ENCODE results near the gene NDUFB4.

NDUFB4 gene

DNA sequence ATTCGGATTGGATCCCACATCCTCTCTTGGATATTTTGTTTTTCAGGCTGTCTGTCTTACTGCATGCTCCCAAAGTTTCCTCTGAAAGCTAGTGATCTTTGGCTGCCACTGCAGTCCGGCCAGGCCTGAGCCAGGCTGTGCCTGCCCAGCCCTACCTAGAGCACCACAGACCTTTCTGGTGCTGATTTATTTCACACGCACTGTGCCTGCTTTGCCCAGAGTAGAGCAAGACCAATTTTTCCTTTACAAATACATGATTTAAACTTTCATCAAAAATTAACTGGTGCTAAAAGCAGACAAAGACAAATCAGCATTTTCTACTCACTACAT is 28.0 kb upstream of the NDUFB4 start:
- no peak overlapping the region for H3K4me3 ChIP-seq
- TF ChIP-seq FOXP2 (optimal IDR thresholded peaks at IDR 0.05; ENCODE audit: control extremely low read depth, extremely low read length, insufficient read depth) (no peak), POLR2AphosphoS5 (IDR thresholded peaks at IDR 0.05; ENCODE audit: borderline replicate concordance, low read depth, low read length) (no peak), EZH2 (IDR thresholded peaks at IDR 0.05) (no peak)
- no peak overlapping the region for H3K9ac ChIP-seq (ENCODE audit: insufficient read length)
- no peaks in the 10 kb centered on the region for H3K36me3 ChIP-seq (ENCODE audit: insufficient read depth, low read length)
- DNase-seq (ENCODE audit: low read depth, low spot score) = no peak
- H3K9me3 ChIP-seq (ENCODE audit: low read depth, low read length) = no peaks in the 10 kb centered on the region
- H3K27ac ChIP-seq = no peak overlapping the region

DNA sequence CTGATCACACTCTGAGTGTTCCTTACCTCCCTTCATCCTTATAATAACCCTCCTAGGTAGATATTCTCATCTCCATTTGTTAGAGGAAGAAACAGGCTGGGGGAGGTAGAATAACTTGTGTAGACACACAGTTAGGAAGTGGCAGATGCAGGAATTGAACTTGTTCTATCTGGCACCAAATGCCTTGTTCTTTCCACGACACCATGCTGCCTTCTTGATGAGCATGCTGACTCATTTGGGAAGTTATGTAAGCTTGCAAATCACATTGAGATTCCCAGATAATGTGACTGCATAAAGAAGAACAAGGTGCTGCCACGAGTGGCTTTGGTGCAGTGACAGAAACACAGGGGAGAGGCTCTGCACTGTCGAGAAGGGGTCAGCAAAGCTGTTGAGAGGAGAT is 27.5 kb upstream of the NDUFB4 start:
- Histone ChIP-seq H3K9ac (ENCODE audit: insufficient read length) (no peak overlapping the region), H3K9me3 (ENCODE audit: low read depth, low read length) (no peaks in the 10 kb centered on the region), H3K27ac (no peak overlapping the region), H3K36me3 (ENCODE audit: insufficient read depth, low read length) (no peaks in the 10 kb centered on the region), H3K4me3 (no peak overlapping the region)
- no peak for DNase-seq (ENCODE audit: low read depth, low spot score)
- no peak for TF ChIP-seq POLR2AphosphoS5 (IDR thresholded peaks at IDR 0.05; ENCODE audit: borderline replicate concordance, low read depth, low read length)
- no peak for TF ChIP-seq EZH2 (IDR thresholded peaks at IDR 0.05)

DNA sequence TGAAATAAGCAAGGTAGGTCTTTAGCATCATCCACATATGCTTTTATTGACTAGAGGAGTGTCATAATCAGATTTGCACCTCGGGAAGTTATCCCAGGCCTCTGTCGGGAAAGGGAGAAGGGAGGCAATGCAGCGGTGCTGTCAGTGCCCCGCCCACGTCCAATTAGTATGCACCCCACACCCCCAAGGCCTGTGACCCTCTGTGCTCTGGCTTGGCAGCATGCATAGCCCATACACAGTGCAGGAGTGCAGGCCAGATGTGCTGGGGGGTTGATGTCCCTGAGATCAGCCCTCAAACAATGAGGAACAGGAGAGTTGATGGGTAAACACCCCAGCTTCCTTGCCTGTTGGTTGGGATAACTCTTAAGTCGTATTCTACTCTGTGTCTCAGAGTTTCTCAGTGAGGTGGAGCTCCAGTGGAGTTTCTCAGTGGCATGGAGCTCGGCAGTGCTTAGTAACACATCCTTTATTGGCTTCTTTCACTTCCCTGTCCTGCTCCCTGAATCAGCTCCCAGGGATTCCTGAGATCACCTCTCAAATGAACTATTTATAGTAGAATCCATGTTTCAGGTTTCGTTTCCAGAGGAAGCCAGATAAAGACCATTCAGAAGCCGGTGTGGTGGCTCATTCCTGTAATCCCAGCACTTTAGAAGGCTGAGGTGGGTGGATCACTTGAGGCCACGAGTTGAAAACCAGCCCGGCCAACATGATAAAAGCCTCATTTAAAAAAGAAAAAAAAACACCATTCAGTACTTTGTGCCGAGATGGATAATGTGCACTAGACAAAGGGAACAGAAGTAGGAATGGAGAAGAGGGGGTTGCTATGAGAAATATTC is 26.7 kb upstream of the NDUFB4 start:
- no peak for TF ChIP-seq EZH2 (IDR thresholded peaks at IDR 0.05)
- no peak for TF ChIP-seq FOXP2 (optimal IDR thresholded peaks at IDR 0.05; ENCODE audit: control extremely low read depth, extremely low read length, insufficient read depth)
- TF ChIP-seq POLR2AphosphoS5 (IDR thresholded peaks at IDR 0.05; ENCODE audit: borderline replicate concordance, low read depth, low read length) = no peak
- no peaks in the 10 kb centered on the region for H3K9me3 ChIP-seq (ENCODE audit: low read depth, low read length)
- H3K27ac ChIP-seq = no peak overlapping the region
- no peak for DNase-seq (ENCODE audit: low read depth, low spot score)
- H3K9ac ChIP-seq (ENCODE audit: insufficient read length) = no peak overlapping the region
- H3K36me3 ChIP-seq (ENCODE audit: insufficient read depth, low read length) = no peaks in the 10 kb centered on the region
- no peak overlapping the region for H3K4me3 ChIP-seq

DNA sequence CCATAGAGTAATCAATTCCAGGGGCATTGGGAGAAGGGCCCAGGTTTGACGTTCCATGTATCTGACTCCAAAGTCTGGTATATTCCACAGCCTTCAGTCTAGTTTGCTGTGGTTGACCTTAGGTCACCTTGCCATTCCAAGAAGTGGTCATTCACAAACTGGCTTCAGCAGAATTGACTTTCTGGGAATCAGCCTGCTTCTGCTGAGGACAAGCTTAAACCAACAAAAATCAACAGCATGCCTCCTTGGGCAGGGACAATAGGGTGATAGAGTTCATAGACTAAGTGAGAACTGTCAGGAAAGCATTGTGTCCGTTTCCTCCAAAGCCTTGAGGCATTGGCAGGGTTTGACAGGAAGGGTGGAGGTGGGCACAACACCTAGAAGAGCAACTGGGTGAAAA is 24.1 kb upstream of the NDUFB4 start:
- Histone ChIP-seq H3K9ac (ENCODE audit: insufficient read length) (no peak overlapping the region), H3K4me3 (no peak overlapping the region), H3K27ac (no peak overlapping the region)

GRCh38 chr3:120587332-120587975 is 8.7 kb upstream of the NDUFB4 start:
- DNase-seq (ENCODE audit: low read depth, low spot score) = peak; percentile 14
- no peak for TF ChIP-seq POLR2AphosphoS5 (IDR thresholded peaks at IDR 0.05; ENCODE audit: borderline replicate concordance, low read depth, low read length)
- TF ChIP-seq EZH2 (IDR thresholded peaks at IDR 0.05) = no peak
- no peak for TF ChIP-seq FOXP2 (optimal IDR thresholded peaks at IDR 0.05; ENCODE audit: control extremely low read depth, extremely low read length, insufficient read depth)
- H3K4me3 ChIP-seq = no peak overlapping the region
- no peak overlapping the region for H3K27ac ChIP-seq
- no peaks in the 10 kb centered on the region for H3K9me3 ChIP-seq (ENCODE audit: low read depth, low read length)
- H3K9ac ChIP-seq (ENCODE audit: insufficient read length) = no peak overlapping the region
- H3K36me3 ChIP-seq (ENCODE audit: insufficient read depth, low read length) = no peaks in the 10 kb centered on the region

More for the DNA sequence above, 24.1 kb upstream of the NDUFB4 start:
- no peak for DNase-seq (ENCODE audit: low read depth, low spot score)
- Histone ChIP-seq H3K9me3 (ENCODE audit: low read depth, low read length) (no peaks in the 10 kb centered on the region), H3K36me3 (ENCODE audit: insufficient read depth, low read length) (no peaks in the 10 kb centered on the region)
- no peak for TF ChIP-seq EZH2 (IDR thresholded peaks at IDR 0.05)
- no peak for TF ChIP-seq FOXP2 (optimal IDR thresholded peaks at IDR 0.05; ENCODE audit: control extremely low read depth, extremely low read length, insufficient read depth)
- no peak for TF ChIP-seq POLR2AphosphoS5 (IDR thresholded peaks at IDR 0.05; ENCODE audit: borderline replicate concordance, low read depth, low read length)

DNA sequence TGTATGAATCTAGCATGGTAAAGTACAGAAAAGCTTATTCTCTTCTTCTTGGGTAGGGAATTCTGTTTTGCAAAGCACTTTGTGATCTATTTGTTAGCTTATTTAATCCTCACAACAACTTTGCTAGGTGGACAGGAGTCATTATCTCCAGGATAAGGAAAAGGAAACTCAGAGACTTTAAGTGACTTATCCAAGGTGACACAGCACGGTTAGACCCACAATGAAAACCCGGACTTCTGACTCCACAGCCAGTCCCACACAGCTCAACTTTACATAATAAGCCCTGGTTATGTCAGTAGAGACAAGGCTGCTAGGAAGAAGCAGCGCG is 384 bp upstream of the NDUFB4 start:
- H3K9me3 ChIP-seq (ENCODE audit: low read depth, low read length) = no peaks in the 10 kb centered on the region
- TF ChIP-seq FOXP2 (optimal IDR thresholded peaks at IDR 0.05; ENCODE audit: control extremely low read depth, extremely low read length, insufficient read depth) = no peak
- no peak for TF ChIP-seq POLR2AphosphoS5 (IDR thresholded peaks at IDR 0.05; ENCODE audit: borderline replicate concordance, low read depth, low read length)
- TF ChIP-seq EZH2 (IDR thresholded peaks at IDR 0.05) = no peak
- peak overlapping the region; percentile 58 for H3K9ac ChIP-seq (ENCODE audit: insufficient read length)
- DNase-seq (ENCODE audit: low read depth, low spot score) = no peak
- peaks cover 38% of the 10 kb centered on the region for H3K36me3 ChIP-seq (ENCODE audit: insufficient read depth, low read length)
- no peak overlapping the region for H3K27ac ChIP-seq
- H3K4me3 ChIP-seq = peak overlapping the region; percentile 99

DNA sequence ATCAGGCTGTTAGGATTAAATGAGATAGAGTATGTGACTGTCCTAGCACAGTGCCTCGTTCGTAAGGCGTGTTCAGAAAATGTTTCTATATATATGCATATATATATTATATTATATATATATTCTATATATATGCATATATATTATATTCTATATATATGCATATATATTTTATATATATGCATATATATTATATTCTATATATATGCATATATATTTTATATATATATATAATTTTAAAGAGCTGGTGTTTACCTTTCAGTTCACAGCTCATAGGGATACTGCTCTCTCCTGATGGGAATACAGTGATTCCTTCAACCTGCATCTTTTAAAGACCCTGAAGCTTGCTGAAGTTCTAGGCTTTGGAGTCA is 702 bp downstream of the NDUFB4 start:
- no peak for TF ChIP-seq POLR2AphosphoS5 (IDR thresholded peaks at IDR 0.05; ENCODE audit: borderline replicate concordance, low read depth, low read length)
- no peak for TF ChIP-seq EZH2 (IDR thresholded peaks at IDR 0.05)
- no peak for TF ChIP-seq FOXP2 (optimal IDR thresholded peaks at IDR 0.05; ENCODE audit: control extremely low read depth, extremely low read length, insufficient read depth)
- H3K36me3 ChIP-seq (ENCODE audit: insufficient read depth, low read length) = peaks cover 48% of the 10 kb centered on the region
- H3K9ac ChIP-seq (ENCODE audit: insufficient read length) = peak overlapping the region; percentile 99
- H3K9me3 ChIP-seq (ENCODE audit: low read depth, low read length) = no peaks in the 10 kb centered on the region
- DNase-seq (ENCODE audit: low read depth, low spot score) = no peak
- H3K4me3 ChIP-seq = peak overlapping the region; percentile 99
- peak overlapping the region; percentile 91 for H3K27ac ChIP-seq

DNA sequence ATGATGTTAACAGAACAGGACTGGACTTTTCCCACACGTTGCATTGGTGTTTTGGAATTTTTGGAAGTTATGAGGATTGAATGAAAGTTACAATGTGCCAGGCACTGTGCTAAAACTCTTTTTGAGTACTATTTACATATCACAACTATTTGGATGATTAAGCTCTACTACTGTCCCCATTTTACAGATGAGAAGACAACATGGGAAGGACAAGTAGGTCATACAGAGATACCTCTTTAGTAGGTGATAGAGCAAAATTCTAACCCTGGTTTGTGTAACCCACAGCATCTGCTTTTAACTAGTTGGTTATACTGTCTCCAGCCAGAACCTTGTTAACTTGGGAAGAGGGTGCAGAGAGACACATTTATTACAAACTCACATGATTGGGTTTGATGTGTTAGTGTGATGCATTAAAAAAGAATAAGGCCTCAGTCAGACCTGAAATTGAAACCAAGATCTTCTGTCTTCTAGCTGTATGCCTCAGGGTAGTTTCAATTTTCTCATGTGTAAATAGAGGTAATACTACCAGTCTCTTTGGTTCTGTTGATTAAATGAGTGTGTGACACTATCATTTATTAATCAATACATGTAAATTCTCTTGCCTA is 1.4 kb downstream of the NDUFB4 start:
- no peak for DNase-seq (ENCODE audit: low read depth, low spot score)
- Histone ChIP-seq H3K9ac (ENCODE audit: insufficient read length) (peak overlapping the region; percentile 59), H3K4me3 (peak overlapping the region; percentile 99), H3K36me3 (ENCODE audit: insufficient read depth, low read length) (peaks cover 55% of the 10 kb centered on the region), H3K27ac (no peak overlapping the region), H3K9me3 (ENCODE audit: low read depth, low read length) (no peaks in the 10 kb centered on the region)
- TF ChIP-seq POLR2AphosphoS5 (IDR thresholded peaks at IDR 0.05; ENCODE audit: borderline replicate concordance, low read depth, low read length) = no peak
- TF ChIP-seq EZH2 (IDR thresholded peaks at IDR 0.05) = no peak
- no peak for TF ChIP-seq FOXP2 (optimal IDR thresholded peaks at IDR 0.05; ENCODE audit: control extremely low read depth, extremely low read length, insufficient read depth)

Measured in SK-N-MC (cell line).